SK-N-DZ (cell line): ENCODE results near the gene DUSP21. TPM values are rescaled to one million over a fixed set of nuclear protein-coding genes. Genes with fewer than 3 reads are reported as not detected.
"Not testable (repeated sequence)": the region's sequence is repeated elsewhere in the genome, so short reads cannot be mapped to it uniquely, and the experiment has no call there.

Experiments used
- DNase-seq: peaks from one replicate; pipeline ENCODE4 v3.0.0-alpha.2; 2015; ENCODE audit warnings: low spot score
- polyA plus RNA-seq, 2 experiments: library from polyadenylated mRNA; depleted of rRNA; stranded (reverse); fragments of >200 nt; gene quantifications; 2 replicates each; pipeline ENCODE4 v1.2.3, GENCODE V29; 2014

Gene DUSP21
- polyA plus RNA-seq (2014; cell fraction: cytosol; rRNA removed), result not detected in 2 replicates
- not detected in 2 replicates for polyA plus RNA-seq (2014; cell fraction: nucleus; rRNA removed)

DNA sequence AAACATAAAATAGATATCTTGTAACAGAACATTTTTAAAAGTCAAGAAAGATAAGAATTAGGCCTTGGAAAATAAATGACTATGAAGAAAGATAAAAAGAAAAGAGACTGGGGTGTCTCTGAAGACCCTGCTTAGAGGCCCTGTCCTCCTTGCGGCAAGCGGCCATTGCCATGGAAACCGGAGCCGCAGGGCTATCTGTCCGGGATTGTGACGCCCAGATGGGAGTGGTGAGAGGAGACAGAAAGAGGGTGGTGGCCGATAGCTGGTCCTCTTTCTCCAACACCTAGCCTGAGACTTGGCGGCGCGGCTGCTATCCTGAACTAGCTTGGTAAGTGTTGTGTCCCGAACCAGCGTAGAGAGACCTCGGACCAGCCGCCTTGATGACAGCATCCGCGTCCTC is at the start of gene DUSP21:
TSS of gene DUSP21 (plus strand) at position 269 of the 400 bp plus-strand sequence. CDS start at position 381, 112 bp downstream.
- no peak for DNase-seq

DNA sequence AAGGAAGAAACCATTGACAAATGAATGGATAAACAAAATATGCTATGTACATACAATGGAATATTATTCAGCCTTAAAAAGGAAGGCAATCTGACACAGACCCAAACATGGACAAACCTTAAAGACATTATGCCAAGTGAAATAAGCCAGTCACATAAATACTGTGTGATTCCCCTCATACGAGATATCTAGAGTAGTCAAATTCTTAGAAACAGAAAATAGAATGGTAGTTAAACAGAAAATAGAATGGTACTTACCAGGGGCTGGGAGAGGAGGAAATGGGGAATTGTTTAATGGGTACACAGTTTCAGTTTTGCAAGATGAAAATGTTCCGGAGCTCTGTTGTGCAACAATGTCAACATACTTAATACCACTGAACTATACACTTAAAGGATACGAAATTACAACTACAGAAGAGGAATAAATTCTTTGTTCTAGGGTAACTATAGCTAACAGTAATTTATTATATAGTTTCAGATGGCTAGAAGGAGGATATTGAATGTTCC is 47.8 kb upstream of the DUSP21 start:
- no peak for DNase-seq

DNA sequence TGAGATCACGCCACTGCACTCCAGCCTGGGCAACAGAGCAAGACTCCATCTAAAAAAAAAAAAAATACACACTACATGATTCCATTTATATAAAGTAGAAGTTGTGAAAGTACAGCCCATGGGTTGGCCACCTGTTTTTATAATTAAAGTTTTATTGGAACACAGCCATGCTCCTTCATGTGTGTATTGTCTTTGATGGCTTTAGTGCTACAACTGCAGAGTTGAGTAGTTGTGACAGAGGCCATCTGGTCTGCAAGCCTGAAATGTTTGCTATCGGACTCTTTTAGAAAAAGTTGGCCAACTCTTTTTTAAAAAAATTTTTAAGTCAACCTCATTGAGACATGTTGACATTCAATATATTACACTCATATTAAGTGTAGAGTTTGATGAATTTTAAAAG is 41.2 kb upstream of the DUSP21 start:
- no peak for DNase-seq

DNA sequence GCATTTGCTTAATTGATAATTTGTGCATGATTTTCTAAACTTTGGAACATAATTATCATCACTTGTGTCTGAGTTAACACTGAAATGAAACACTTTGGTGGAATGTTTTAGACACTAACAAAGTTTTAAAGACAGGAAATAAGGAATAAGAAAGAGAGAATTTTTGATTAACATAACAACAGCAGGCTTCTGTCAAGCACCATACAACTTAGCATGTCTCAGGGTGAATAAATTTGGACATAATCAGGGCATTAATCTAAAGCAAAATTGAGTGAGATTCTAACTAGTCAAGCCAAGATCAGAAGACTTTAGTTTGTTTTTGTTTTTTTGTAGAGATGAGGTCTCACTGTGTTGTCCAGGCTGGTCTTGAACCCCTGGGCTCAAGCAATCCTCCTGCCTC is 28.1 kb upstream of the DUSP21 start:
- DNase-seq, result no peak

DNA sequence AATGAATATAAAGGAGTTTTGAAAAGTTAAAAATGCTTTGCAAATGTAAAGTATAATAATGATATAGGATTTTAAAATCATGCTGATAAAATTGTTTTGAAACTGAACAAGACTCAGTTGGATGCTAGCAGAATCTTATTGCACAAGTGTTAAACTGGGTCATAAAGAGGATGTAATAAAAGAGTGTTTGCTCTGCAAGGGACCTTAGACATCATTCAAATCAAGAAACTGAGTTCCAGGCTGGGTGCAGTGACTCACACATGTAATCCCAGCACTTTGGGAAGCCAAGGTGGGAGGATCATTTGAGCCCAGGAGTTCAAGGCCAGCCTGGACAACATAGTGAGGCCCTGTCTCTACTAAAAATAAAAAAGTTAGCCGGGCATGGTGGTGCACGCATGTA is 27.5 kb upstream of the DUSP21 start:
- no peak for DNase-seq

DNA sequence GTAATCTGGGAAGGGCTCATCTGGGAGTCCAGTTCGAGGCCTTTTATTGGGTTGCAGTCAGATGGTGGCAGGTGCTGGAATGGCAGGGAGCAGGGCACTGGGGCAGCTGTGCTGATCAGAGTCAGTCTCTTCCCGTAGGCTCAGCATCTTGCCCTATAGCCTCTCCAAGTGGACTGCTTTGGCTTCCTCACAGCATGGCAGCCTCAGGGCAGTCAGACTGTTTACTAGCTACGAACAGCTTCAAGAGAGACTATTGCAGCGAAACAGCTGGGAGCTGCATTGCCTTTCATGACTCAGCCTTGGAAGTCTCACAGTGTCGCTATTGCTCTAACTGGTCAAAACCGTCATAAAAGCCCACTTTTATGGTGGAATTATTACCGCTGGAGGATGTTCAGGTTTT is 26.8 kb upstream of the DUSP21 start:
- DNase-seq, result no peak

DNA sequence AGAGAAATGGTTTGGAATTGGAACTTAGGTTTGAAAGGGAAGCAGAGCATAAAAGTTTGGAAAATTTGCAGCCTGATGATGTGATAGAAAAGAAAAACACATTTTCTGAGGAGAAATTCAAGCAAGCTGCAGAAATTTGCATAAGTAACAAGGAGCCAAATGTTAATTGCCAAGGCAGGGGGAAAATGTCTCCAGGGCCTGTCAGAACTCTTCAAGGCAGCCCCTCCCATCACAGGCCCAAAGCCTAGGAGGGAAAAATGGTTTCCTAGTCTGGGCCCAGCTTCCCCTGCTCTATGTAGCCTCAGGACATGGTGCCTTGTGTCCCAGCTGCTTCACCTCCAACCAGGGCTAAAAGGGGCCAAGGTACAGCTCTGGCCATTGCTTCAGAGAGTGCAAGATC is 21.2 kb upstream of the DUSP21 start:
- DNase-seq, result no peak

DNA sequence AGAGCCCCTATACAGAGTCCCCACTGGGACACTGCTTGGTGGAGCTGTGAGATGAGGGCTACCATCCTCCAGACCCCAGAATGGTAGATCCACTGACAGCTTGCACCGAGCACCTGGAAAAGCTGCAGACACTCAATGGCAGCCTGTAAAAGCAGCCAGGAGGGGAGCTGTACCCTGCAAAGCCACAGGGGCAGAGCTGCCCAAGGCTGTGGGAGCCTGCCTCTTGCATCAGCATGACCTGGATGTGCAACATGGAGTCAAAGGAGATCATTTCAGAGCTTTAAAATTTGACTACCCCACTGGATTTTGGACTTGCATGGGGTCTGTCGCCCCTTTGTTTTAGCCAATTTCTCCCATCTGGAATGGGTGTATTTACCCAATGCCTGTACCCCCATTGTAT is 20.6 kb upstream of the DUSP21 start:
- DNase-seq, result not testable (repeated sequence)

DNA sequence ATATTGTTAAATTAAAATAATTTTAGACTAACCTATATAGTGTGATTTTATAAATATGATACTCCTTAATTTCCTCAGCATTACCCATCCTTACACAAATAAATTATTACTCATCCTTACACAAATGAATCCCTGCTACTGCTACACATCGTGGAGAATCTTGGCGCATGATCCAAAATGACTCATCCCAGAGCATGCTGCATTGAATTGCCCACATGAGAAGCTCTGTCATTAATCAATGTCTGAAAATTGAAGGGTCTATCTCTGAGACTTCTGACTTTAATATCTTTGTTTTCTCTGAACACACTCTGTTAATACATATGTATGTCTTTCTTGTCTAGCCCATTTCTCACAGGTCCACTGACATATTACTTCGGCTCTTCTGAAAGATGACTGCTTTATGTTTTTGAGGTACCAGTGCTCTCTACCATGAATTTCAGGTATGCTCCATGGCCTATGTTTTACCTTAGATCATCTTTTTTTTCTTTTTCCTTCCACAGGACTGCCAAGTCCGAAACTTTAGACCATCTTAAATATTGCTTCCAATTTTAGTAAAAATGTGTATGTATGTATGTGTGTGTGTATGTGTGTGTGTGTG is 15.7 kb upstream of the DUSP21 start:
- no peak for DNase-seq

DNA sequence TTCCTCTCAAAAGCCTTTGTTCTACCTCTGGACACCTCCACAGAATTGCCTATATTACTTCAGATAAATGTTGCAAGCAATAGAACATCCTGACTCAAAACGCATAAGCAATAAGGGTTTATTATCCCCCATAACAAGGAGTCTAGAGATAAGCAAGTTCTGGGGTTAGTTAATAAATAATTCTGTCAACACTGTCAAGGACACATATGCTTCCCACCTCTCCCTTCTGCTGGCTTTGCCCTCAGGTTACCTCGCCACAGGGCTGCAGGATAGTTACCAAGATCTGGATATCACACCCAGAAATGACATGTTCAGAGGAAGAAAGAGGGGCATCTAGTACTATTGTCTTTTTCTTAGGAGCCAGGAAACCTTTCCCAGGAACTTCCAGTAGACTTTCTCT is 14.0 kb upstream of the DUSP21 start:
- DNase-seq, result no peak

DNA sequence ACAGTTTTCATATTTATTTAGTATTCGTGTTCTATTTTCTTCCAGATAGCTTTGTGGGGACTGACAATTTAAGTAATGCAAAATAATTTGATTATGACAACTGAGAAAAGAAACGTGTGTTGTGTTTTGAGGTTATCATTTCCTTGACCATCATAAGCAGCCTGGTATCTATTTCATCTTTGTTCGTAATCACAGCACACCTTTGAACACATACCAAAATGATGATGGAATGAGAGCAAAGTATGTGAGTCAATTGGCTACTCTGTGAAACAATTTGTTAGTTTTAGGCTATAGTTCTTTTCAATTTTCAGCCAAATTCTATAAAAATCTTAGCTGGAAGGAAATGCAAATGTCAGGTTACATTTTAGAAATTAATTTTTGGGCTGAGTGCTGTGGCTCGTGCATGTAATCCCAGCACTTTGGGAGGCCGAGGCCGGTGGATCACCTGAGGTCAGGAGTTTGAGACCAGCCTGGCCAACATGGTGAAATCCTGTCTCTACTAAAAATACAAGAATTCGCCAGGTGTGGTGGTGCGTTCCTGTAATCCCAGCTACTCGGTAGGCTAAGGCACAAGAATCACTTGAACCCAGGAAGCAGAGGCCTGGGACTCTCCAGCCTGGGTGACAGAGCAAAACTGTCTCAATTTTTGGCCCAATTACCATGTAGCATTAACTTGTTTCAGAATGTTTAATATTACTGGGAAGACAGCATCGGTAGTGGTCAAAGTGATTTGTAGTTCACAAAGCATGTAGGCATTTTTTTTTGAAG is 1.1 kb upstream of the DUSP21 start:
- no peak for DNase-seq

DNA sequence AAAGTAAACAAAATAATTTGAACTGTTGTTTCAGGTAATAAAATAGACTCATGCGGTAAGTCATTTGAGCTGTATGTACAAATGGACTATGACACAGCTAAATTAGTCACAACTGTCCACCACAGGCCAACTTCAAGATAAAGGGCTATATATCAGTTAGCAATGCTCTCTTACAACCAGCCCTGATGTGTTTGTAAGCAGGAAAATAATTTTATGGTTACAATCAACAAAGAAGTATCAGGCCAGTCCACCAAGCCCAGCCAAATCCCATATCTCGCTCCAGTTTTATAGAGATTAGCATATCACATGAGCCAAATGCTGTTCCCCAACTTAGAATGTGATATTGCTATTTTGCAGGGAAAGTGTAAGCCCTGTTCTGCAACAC is 511 bp upstream of the DUSP21 start:
- no peak for DNase-seq

DNA sequence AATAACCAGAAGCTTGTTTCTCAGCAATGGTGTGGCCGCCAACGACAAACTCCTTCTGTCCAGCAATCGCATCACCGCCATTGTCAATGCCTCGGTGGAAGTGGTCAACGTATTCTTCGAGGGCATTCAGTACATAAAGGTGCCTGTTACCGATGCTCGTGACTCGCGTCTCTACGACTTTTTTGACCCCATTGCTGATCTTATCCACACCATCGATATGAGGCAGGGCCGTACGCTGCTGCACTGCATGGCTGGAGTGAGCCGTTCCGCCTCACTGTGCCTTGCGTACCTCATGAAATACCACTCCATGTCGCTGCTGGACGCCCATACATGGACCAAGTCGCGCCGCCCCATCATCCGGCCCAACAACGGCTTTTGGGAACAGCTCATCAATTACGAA is 383 bp downstream of the DUSP21 start:
- no peak for DNase-seq

DNA sequence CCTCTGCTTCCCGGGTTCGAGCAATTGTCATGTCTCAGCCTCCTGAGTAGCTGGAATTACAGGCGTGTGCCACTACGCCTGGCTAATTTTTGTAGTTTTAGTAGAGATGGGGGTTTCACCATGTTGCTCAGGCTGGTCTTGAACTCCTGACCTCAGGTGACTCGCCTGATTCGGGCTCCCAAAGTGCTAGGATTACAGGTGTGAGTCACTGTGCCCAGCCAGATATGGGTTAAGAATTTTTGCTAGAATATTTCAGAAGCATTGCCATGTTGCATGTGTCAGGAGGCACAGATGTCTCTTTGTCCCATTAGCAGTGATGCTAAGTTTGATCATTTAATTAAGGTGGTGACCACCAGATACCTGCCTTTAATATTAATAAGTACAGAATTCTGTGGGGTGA is 7.1 kb downstream of the DUSP21 start:
- not testable (repeated sequence) for DNase-seq

DNA sequence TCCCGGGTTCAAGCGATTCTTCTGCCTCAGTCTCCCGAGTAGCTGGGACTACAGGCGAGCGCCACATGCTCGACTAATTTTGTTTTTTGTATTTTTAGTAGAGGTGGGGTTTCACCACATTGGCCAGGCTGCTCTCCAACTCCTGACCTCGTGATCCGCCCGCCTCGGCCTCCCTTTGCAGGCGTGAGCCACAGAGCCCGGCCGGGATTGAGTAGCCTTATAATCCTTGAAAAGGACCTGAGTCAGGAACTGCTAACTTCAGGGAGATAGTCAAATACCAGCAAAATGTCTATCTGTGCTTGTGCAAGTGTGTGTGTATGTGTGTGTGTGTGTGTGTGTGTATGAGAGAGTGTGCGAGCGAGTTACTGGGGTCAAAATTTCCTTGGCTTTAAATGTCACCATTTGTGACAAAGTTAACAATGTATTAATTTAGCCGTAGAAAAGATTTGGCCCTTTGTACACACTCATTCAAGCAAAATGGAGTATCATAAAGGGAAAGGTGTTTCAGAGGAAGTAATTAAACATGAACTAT is 27.4 kb downstream of the DUSP21 start:
- no peak for DNase-seq

DNA sequence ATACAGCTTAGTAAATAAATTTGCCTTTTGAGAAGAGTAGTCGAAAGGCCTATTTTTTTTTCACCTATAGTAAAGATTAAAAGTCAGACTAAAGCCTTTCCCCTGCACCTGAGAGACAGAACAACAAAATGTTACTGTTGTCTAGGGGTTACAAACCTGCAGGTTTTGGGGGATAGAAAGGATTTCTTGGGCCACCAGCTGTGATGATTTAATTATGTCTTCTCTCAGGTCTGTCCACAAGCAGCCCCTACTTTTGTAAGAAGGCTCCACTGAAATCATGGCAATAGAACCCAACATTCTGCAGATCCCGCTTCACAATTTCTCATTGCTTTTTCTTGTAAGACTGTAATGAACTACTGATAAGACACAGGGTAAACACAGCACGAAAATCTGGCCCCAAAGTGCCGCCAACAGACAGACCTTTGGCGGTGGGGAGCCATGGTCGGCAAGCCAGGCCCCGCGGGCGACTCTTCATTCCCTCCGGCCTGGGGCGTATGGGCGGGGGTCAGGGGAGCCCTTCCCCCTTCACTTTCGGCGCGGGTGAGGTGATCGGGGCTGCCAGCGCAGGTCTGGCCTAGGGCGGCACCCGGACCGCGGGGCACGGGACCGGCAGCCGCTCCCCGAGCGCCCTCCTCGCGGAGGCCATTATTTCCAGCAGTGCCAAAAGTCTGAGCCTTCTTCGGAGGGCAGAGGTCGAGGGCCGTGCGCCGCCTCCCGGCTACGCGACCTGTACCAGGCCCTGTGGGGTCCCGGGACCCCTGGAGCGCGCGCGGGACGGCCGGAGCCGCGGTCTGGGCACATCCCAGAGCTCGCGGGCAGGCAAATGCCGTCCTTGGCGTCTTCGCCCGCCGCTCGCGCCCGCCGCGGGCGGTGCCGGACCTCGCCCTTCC is 28.4 kb downstream of the DUSP21 start:
- no peak for DNase-seq

DNA sequence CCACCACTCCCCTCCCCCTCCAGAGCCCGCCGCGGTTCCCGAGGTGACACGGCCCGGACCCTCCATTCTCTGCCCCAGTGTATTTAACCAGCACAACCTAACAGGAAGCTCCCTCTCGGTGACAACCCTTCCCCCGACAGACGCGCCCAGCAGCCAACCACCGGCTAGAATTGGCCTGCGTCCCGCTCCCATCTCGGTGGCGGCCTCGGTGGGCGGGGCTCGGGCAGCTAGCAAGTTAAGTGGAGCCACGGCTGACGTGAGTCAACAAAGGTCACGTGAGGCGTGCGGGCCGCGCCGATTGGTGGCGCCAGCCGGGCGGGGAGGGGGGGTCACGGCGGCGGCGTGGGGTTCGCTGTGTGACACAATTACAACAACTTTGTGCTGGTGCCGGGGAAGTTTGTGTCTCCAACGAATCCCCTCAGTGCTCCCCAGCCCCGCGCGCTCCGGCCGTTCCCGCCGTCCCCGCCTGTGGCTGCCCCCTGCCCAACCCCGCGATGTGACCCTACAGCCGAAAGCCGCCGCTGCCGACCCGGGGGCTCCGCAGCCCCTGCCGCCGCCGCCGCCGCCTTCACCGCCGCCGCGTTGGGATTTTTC is 29.1 kb downstream of the DUSP21 start, which contains the start of gene KDM6A:
TSS of gene KDM6A (plus strand) at position 368 of the 594 bp plus-strand sequence. CDS start 364 bp downstream, outside the sequence.
- peak; percentile 98 for DNase-seq

DNA sequence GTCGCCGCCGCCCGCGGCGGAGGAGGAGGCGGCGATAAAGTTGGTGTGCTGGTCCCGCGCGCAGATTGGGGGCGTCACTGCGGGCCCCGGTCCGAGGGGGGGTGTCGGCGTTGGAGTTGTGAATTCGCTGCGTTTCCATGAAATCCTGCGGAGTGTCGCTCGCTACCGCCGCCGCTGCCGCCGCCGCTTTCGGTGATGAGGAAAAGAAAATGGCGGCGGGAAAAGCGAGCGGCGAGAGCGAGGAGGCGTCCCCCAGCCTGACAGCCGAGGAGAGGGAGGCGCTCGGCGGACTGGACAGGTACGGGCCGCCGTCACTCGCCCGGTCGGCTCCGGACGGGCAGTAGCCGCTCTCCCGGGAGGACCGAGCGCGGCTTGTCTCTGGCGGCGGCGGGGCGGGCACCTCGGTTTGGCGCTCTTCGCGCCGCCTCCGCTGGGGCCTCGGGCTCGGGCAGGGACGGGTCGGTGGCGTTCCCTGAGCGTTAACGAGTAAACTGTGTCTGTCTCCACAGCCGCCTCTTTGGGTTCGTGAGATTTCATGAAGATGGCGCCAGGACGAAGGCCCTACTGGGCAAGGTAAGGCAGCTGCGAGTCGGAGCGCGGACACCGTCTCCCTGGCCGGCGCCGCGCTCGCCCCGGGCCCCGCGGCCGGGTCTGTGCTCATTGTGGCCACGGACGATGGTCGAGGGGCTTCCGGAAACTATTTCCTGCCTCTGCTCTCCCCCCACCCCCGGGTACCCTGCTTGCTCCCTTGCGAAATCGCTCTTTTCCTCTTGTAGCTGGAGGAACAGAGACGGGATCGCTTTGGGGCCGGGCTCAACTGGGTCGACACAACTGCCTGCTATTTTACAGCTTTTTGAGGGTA is 29.8 kb downstream of the DUSP21 start:
- peak; percentile 40 for DNase-seq

DNA sequence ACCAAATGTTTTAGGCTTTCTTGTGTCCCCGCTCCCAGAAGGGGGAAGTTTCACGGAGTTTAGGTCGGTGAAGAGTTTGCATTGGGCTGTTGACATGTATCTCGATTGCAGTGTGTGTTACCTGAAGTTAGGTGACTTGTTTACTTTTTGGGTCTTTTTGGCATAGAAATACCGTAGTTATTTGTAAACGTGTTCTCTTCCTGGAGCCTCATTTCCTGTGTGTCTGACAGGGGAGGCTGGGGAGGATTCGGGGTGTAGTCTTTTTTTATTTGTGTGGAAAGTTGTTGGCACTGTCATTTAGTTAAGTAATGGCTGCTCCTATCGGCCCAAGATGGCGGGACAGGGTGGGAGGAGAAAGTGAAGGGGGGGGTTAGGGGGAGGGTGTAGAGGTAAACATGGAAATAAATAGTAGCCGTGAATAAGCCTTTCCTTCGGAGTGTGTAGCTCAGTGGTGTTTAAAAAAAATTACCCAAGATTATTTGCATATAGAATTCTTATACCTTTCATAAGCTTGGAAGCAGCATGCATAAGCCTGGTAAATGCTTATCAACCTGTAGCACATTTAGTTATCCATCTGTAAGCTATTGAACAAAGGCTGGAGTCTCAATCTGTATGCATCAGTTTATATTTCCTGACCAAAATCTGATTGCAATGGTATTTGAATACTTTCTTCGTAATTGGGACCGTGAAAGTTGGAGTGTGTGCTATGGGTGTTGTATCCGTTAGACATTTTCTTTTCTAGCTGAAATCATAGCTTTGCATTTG is 30.8 kb downstream of the DUSP21 start:
- DNase-seq, result no peak

DNA sequence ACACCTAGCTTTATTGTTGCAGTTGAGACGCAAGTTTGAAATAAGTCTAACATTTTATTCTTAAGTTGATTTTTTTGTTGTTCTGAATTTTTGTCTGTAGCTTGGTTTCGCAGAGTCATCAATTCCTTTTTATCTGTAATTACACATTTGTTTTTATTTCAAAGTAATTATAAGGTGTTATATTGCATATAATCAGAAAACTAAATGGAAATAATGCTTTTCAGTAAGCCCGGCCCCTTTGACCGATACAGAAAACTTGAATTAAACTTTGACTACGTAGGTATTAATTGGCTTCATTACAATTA is 31.3 kb downstream of the DUSP21 start:
- DNase-seq, result no peak
